Left ventricle myocardium inferior (tissue), 1 donor: ENCODE measurements around the gene UBAP2. TPM values are rescaled to one million over a fixed set of nuclear protein-coding genes. Genes with fewer than 3 reads are reported as not detected.

ENCODE experiments used
- DNase-seq: peaks from one replicate; pipeline ENCODE4 v3.0.0-alpha.2; 2020
- H3K27ac ChIP-seq: fragments of 200-600 bp; replicated peaks from 2 replicates; pipeline ENCODE4 v1.8.0; 2021
- H3K27me3 ChIP-seq: fragments of 200-600 bp; 2 replicates; pipeline ENCODE4 v1.8.0; 2021; ENCODE audit warnings: low read depth
- H3K36me3 ChIP-seq: fragments of 200-600 bp; 2 replicates; pipeline ENCODE4 v1.8.0; 2021
- H3K4me1 ChIP-seq: fragments of 200-600 bp; 2 replicates; pipeline ENCODE4 v1.8.0; 2021
- H3K4me3 ChIP-seq: fragments of 200-600 bp; 2 replicates; pipeline ENCODE4 v1.8.0; 2021; ENCODE audit warnings: mild to moderate bottlenecking, moderate library complexity
- H3K9me3 ChIP-seq: fragments of 200-600 bp; replicated peaks from 2 replicates; pipeline ENCODE4 v1.8.0; 2021
- intact Hi-C: fragments of 100-400 bp; cut with micrococcal nuclease; formaldehyde crosslinking; loops from one replicate; pipeline ENCODE4 v1.11.0; 2022
- total RNA-seq: library from RNA; stranded (reverse); fragmentation: NEBNext Ultra II Directional; extraction: Animal tissue kit (Norgen Biotek cat#: 25700); gene quantifications from one replicate; pipeline ENCODE4 v1.2.1, GENCODE V29; 2021
- TF ChIP-seq, protein P1 (sequence below): fragments of 200-600 bp; IDR thresholded peaks from 2 replicates; pipeline ENCODE4 v1.8.0; 2021; ENCODE audit warnings: antibody characterized with exemption, mild to moderate bottlenecking, borderline replicate concordance
- donor health status: DM: no; HTN: yes; CAD: no; lungs with severe emphysema.

Gene UBAP2
- total RNA-seq, 1 donor from 2014 or later: 26.4 TPM

DNA sequence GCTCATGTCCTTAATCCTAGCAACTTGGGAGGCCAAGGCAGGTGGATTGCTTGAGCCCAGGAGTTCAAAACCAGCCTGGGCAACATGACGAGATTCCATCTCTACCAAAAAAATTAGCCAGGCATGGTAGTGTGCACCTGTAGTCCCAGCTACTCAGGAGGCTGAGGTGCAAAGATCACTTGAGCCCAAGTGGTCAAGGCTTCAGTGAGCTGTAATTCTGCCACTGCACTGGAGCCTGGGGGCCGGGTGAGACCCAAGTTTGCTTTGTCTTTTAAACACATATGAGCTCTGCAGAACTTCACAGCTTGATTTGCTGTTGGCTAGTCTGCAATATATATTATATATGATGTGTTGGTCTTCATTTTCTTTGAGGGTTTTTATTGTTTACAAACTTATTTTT is 141.9 kb downstream of the UBAP2 start:
- TF ChIP-seq, protein P1, sequence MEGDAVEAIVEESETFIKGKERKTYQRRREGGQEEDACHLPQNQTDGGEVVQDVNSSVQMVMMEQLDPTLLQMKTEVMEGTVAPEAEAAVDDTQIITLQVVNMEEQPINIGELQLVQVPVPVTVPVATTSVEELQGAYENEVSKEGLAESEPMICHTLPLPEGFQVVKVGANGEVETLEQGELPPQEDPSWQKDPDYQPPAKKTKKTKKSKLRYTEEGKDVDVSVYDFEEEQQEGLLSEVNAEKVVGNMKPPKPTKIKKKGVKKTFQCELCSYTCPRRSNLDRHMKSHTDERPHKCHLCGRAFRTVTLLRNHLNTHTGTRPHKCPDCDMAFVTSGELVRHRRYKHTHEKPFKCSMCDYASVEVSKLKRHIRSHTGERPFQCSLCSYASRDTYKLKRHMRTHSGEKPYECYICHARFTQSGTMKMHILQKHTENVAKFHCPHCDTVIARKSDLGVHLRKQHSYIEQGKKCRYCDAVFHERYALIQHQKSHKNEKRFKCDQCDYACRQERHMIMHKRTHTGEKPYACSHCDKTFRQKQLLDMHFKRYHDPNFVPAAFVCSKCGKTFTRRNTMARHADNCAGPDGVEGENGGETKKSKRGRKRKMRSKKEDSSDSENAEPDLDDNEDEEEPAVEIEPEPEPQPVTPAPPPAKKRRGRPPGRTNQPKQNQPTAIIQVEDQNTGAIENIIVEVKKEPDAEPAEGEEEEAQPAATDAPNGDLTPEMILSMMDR: no peak
- Histone ChIP-seq H3K27me3 (no peaks in the 10 kb centered on the region), H3K4me1 (peaks cover 40% of the 10 kb centered on the region), H3K4me3 (no peak overlapping the region), H3K36me3 (peaks cover 9% of the 10 kb centered on the region), H3K9me3 (no peaks in the 10 kb centered on the region), H3K27ac (no peak overlapping the region)
- no peak for DNase-seq
- intact Hi-C loops: no loop called here

- TF ChIP-seq, protein P1: no peak
- Histone ChIP-seq H3K27ac (no peak overlapping the region), H3K9me3 (no peaks in the 10 kb centered on the region), H3K4me3 (no peak overlapping the region), H3K36me3 (peaks cover 23% of the 10 kb centered on the region), H3K27me3 (no peaks in the 10 kb centered on the region), H3K4me1 (peaks cover 48% of the 10 kb centered on the region)
- no peak for DNase-seq
- intact Hi-C loops: no loop called here
Measured at GRCh38 chr9:33905137-33905536, 143.6 kb downstream of the UBAP2 start.

DNA sequence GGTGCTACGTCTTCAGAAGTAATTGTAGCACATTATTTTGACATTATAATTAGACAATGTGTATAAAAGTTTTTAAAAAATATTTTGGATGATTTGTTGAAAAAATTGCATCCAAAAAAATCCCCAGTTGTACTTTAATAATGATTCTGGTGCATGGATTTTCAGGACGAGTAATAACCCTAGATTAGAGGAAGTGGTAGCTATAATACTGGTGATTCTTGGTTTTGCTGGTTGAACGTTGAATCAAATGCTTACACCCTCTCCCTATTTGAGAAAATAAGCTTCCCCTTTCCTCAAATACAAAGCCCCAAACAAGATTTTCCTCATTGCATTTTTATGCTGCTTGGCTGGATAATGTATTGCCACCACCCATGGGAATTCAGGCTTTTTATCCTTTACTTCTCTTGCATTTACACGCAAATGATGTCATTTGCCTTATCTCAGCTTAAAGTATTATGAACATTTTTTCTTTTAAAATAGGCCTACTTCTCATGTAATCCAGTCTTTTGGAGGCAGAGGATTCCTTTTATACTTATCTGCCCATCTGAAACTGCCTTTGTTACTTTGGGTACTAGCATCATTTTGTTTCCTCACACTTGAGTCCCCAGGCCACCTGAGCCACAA is 145.4 kb downstream of the UBAP2 start:
- Histone ChIP-seq H3K9me3 (no peaks in the 10 kb centered on the region), H3K4me3 (no peak overlapping the region), H3K27me3 (no peaks in the 10 kb centered on the region), H3K4me1 (peaks cover 43% of the 10 kb centered on the region), H3K36me3 (peaks cover 35% of the 10 kb centered on the region), H3K27ac (no peak overlapping the region)
- TF ChIP-seq, protein P1: no peak
- intact Hi-C loops: no loop called here
- DNase-seq: no peak

GRCh38 chr9:33894316-33894715 is 154.4 kb downstream of the UBAP2 start:
- intact Hi-C loops: no loop called here
- H3K4me3 ChIP-seq: no peak overlapping the region
- TF ChIP-seq, protein P1: no peak
- H3K4me1 ChIP-seq: peaks cover 5% of the 10 kb centered on the region
- no peaks in the 10 kb centered on the region for H3K27me3 ChIP-seq
- peaks cover 15% of the 10 kb centered on the region for H3K36me3 ChIP-seq
- H3K9me3 ChIP-seq: no peaks in the 10 kb centered on the region
- no peak for DNase-seq
- H3K27ac ChIP-seq: no peak overlapping the region

GRCh38 chr9:33893861-33894260 is 154.8 kb downstream of the UBAP2 start:
- no peak for DNase-seq
- no peak overlapping the region for H3K4me3 ChIP-seq
- peaks cover 14% of the 10 kb centered on the region for H3K36me3 ChIP-seq
- no peaks in the 10 kb centered on the region for H3K27me3 ChIP-seq
- intact Hi-C loops: no loop called here
- no peak overlapping the region for H3K27ac ChIP-seq
- no peaks in the 10 kb centered on the region for H3K9me3 ChIP-seq
- peaks cover 5% of the 10 kb centered on the region for H3K4me1 ChIP-seq
- TF ChIP-seq, protein P1: no peak
